Fibroblast of lung (primary cell): ENCODE measurements around the gene DOCK3. TPM values are rescaled to one million over a fixed set of nuclear protein-coding genes. Genes with fewer than 3 reads are reported as not detected.
A peak's percentile ranks its signal among the peaks of the same experiment; 100 is the strongest.

ENCODE experiments used
- DNase-seq, 2 donors: peaks; one replicate each; pipeline versions ENCODE4 v3.0.0 to v3.0.0-alpha.2; 2010; ENCODE audit warnings: low read depth in 2 of 2
- H2AFZ ChIP-seq: 2 replicates; pipeline ENCODE4 v1.5.1; 2012; ENCODE audit warnings: low read length, control low read depth, inconsistent platforms
- H3K27ac ChIP-seq: 2 replicates; pipeline ENCODE4 v1.5.1; 2011; ENCODE audit warnings: low read length, control low read depth; ENCODE audit not compliant: insufficient read depth
- H3K27me3 ChIP-seq: 2 replicates; pipeline ENCODE4 v1.5.1; 2011; ENCODE audit warnings: mild to moderate bottlenecking, low read length; ENCODE audit not compliant: control insufficient read depth, insufficient read depth
- H3K36me3 ChIP-seq: 2 replicates; pipeline ENCODE4 v1.5.1; 2011; ENCODE audit warnings: low read length; ENCODE audit not compliant: control insufficient read depth, insufficient read depth
- H3K4me1 ChIP-seq: 2 replicates; pipeline ENCODE4 v1.5.1; 2011; ENCODE audit warnings: low read length; ENCODE audit not compliant: control insufficient read depth, insufficient read depth; ENCODE audit errors: extremely low read depth
- H3K4me2 ChIP-seq: 2 replicates; pipeline ENCODE4 v1.5.1; 2011; ENCODE audit warnings: low read length, control low read depth; ENCODE audit not compliant: insufficient read depth; ENCODE audit errors: extremely low read depth
- H3K4me3 ChIP-seq, 4 experiments: fragments of 200-600 bp in 1 of 4; sonication (generic) in 1 of 4; replicated peaks in 1 of 4; 2 replicates each; pipeline ENCODE4 v1.5.1; 2011 to 2016; ENCODE audit warnings: low read length in 4 of 4, low read depth in 3 of 4, mild to moderate bottlenecking in 3 of 4, control low read depth in 2 of 4, inconsistent platforms in 1 of 4, mixed read lengths in 1 of 4; ENCODE audit not compliant: insufficient read depth in 1 of 4; ENCODE audit errors: control extremely low read depth in 1 of 4
- H3K79me2 ChIP-seq: 2 replicates; pipeline ENCODE4 v1.5.1; 2012; ENCODE audit warnings: mild to moderate bottlenecking, low read length, inconsistent platforms; ENCODE audit not compliant: control insufficient read depth, insufficient read depth
- H3K9ac ChIP-seq: 2 replicates; pipeline ENCODE4 v1.5.1; 2011; ENCODE audit warnings: mild to moderate bottlenecking, low read length, control low read depth; ENCODE audit not compliant: insufficient read depth
- H3K9me3 ChIP-seq: 2 replicates; pipeline ENCODE4 v1.5.1; 2012; ENCODE audit warnings: low read depth, low read length; ENCODE audit not compliant: control insufficient read depth, insufficient read depth
- H4K20me1 ChIP-seq: 2 replicates; pipeline ENCODE4 v1.5.1; 2011; ENCODE audit warnings: low read length; ENCODE audit not compliant: control insufficient read depth, insufficient read depth; ENCODE audit errors: extremely low read depth
- CTCF ChIP-seq, 2 donors: IDR thresholded peaks in 1 of 2; conservative IDR thresholded peaks in 1 of 2; 1 replicate in 1 of 2; 2 replicates in 1 of 2; pipeline ENCODE4 v1.5.1; 2011 to 2012; ENCODE audit warnings: low read length in 2 of 2, control low read depth in 1 of 2, inconsistent platforms in 1 of 2, low read depth in 1 of 2, mild to moderate bottlenecking in 1 of 2
- EZH2 ChIP-seq: IDR thresholded peaks from 2 replicates; pipeline ENCODE4 v1.5.1; 2012; ENCODE audit warnings: low read length, control low read depth, mild to moderate bottlenecking; ENCODE audit errors: missing control alignments
- polyA plus RNA-seq, 2 donors: library from polyadenylated mRNA; depleted of rRNA in 1 of 2; stranded (reverse) in 1 of 2; unstranded in 1 of 2; fragments of >200 nt; gene quantifications; 2 replicates each; pipeline ENCODE4 v1.2.1, GENCODE V29; 2011 to 2012; ENCODE audit warnings: missing spikeins in 1 of 2
- total RNA-seq: library from RNA; depleted of rRNA; stranded (reverse); fragments of >200 nt; gene quantifications from 2 replicates; pipeline ENCODE4 v1.2.1, GENCODE V29; 2014

Gene DOCK3
- total and polyA plus RNA-seq, 2 donors (not counting 1 experiment from before 2014, with no cell fraction given): 0.07 to 0.17 TPM

- Histone ChIP-seq H3K9me3 (no peaks in the 10 kb centered on the region), H3K36me3 (no peaks in the 10 kb centered on the region), H3K79me2 (no peaks in the 10 kb centered on the region), H2AFZ (no peak overlapping the region), H4K20me1 (no peaks in the 10 kb centered on the region), H3K4me2 (no peak overlapping the region), H3K4me3 (no peak overlapping the region), H3K4me1 (no peaks in the 10 kb centered on the region), H3K27ac (no peak overlapping the region), H3K9ac (no peak overlapping the region), H3K27me3 (peaks cover 4% of the 10 kb centered on the region)
- TF ChIP-seq EZH2 (no peak), CTCF (conservative IDR thresholded peaks at IDR 0.05 in 1 of 2, IDR thresholded peaks at IDR 0.05 in 1 of 2; ENCODE audit: low read depth in 1 of 2, low read length in 2 of 2) (peak; percentile 83 to 84)
- peak; percentile 62 to 87 for DNase-seq
Measured at GRCh38 chr3:51371943-51372557, 697.3 kb downstream of the DOCK3 start.

GRCh38 chr3:51373658-51374421, 699.1 kb downstream of the DOCK3 start:
- DNase-seq: no peak
- Histone ChIP-seq H2AFZ (no peak overlapping the region), H3K36me3 (no peaks in the 10 kb centered on the region), H3K27ac (no peak overlapping the region), H3K9ac (no peak overlapping the region), H3K79me2 (no peaks in the 10 kb centered on the region), H3K4me2 (no peak overlapping the region), H3K27me3 (peaks cover 4% of the 10 kb centered on the region), H3K9me3 (no peaks in the 10 kb centered on the region), H3K4me1 (no peaks in the 10 kb centered on the region), H4K20me1 (no peaks in the 10 kb centered on the region), H3K4me3 (no peak overlapping the region)
- TF ChIP-seq CTCF (conservative IDR thresholded peaks at IDR 0.05 in 1 of 2, IDR thresholded peaks at IDR 0.05 in 1 of 2; ENCODE audit: low read depth in 1 of 2, low read length in 2 of 2) (no peak), EZH2 (no peak)

GRCh38 chr3:51374456-51374855, 699.7 kb downstream of the DOCK3 start:
- H2AFZ ChIP-seq: no peak overlapping the region
- H3K4me2 ChIP-seq: no peak overlapping the region
- H3K27me3 ChIP-seq: peaks cover 4% of the 10 kb centered on the region
- H4K20me1 ChIP-seq: no peaks in the 10 kb centered on the region
- no peak overlapping the region for H3K9ac ChIP-seq
- TF ChIP-seq CTCF (conservative IDR thresholded peaks at IDR 0.05 in 1 of 2, IDR thresholded peaks at IDR 0.05 in 1 of 2; ENCODE audit: low read depth in 1 of 2, low read length in 2 of 2): no peak
- no peak for TF ChIP-seq EZH2
- H3K27ac ChIP-seq: no peak overlapping the region
- no peak for DNase-seq
- no peak overlapping the region for H3K4me3 ChIP-seq
- no peaks in the 10 kb centered on the region for H3K79me2 ChIP-seq
- no peaks in the 10 kb centered on the region for H3K4me1 ChIP-seq
- H3K9me3 ChIP-seq: no peaks in the 10 kb centered on the region
- no peaks in the 10 kb centered on the region for H3K36me3 ChIP-seq
